ENCODE results near the gene LCN2.

Gene LCN2

DNA sequence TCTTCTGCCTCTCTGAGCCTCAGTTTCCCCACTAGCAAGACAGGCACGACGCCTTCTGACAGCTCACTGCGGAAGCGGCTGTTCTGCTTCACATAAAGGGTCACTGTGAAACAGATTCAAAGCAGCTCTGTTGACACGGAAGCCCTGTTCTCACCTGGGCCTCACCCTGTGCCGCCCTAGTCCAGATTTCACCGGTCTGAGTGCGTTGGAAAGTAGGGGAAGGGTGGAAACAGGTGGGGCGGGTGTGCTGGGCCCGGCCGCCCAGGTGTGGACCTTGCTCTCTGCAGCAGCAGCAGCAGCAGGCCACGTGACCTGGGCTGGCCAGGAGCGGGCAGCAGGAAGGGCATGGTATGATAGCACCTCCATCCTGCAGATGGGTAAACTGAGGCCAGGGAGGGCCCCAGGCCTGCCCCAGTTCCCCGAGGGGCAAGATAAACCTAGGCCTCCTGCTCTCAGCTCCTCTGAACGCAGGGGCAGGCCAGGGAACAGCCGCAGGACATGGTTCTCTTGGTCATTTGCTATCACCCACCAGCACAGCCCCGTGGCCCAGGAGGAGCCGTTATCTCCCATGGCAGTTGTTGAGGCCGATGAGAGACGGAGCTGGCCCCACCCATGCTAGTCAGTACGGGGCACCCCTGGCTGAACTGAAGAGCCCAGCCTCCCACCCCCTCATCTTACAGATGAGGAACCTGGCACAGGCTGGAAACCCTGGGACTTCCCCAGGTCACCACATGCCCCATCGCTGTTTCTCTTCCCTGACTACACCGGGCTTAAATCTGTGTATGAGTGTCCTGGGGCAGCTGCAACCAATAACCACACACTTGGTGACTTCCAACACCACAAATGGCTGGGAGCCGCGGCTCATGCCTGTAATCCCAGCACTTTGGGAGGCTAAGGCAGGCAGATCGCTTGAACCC is 33.8 kb upstream of the LCN2 start:
- peak; percentile 40 for DNase-seq

DNA sequence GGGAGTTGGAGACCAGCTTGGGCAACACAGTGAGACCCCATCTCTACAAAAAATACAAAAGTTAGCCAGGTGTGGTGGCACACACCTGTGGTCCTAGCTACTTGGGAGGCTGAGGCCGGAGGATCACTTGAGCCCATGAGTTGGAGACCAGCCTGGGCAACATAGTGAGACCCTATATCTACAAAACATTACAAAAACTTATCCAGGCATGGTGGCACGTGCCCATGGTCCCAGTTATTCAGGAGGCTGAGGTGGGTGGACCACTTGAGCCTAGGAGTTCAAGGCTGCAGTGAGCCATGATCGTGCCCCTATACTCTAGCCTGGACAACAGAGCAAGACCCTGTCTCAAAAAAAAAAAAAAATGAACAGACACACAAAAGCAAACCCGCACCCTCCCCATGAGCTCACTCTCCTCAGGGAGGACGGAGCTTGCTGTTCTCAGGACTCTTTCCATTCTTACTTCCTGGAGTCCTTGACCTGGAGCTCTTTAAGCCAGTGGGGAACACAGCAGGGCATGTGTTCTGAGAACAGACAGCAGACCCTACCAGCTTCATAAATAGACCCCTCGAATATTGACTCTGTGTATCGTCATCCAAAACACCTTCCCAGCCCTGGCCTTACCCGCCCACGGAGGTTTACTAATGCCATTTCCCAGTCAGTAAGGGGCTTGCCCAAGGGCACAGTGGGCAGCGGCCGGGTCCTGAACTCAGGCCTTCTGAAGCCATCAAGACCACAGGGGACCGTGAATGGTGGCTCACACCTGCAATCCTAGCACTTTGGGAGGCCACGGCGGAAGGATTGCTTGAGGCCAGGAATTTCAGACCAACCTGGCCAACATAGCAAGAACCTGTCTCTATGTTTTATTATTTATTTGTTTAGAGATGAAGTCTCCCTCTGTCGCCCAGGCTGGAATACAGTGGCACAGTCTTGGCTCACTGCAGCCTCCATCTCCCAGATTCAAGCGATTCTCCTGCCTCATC is 32.9 kb upstream of the LCN2 start:
- peak; percentile 43 for DNase-seq

DNA sequence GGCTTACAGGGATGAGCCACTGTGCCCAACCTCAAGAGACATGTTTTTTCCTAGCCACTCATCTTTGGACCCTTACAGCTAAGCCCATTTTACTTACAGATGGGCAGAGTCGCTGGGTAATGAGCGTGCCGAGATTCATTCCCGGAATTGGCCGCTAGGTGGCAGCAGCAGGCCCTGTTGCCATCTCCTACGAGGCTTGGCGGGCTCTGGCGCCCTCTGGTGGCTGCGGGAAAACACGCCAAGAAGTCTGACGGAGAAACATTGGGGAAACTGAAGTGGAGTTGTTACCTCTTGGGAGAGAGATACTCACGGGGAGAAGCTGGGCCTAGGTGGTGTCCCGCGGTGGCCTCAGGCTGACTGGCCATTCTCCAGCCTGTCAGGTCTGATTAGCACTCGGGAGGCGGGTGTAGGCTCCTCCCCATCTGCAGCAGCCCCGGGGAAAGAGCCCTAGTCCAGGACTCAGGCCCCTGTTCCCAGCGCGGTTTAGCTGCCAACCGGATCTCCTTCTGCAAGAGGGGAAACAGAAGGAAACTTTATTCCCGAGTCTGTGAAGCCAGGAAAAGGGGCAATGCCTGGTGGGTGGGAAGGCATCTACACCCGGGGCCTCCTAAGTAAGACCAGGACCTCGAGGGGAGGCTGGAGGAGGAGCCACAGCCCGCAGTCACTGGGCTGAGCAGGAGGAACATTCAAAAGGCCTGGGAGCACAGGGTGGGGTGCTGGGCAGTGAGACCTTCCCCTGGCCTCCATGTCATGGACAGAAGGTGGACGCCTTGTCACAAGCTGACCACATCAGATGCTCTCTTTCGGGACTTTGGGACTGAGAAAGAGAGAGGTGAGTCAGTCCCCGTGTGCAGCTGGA is 31.4 kb upstream of the LCN2 start:
- peak; percentile 95 for DNase-seq

DNA sequence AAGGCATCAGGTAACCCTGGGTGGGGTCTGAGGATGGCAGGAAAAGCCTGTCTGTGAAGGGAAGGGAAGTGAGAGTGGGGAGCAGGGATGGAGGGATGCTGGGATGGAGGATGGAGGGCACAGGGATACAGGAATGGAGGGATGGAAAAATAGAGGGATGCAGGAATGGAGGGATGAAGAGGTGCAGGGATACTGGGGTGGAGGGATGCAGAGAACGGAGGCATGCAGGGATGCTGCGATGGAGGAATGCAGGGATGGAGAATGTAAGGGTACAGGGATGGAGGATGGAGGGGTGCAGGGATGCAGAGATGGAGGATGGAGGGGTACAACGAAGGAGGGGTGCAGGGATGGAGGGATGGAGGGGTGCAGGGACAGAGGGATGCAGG is 30.8 kb upstream of the LCN2 start:
- DNase-seq = no peak

DNA sequence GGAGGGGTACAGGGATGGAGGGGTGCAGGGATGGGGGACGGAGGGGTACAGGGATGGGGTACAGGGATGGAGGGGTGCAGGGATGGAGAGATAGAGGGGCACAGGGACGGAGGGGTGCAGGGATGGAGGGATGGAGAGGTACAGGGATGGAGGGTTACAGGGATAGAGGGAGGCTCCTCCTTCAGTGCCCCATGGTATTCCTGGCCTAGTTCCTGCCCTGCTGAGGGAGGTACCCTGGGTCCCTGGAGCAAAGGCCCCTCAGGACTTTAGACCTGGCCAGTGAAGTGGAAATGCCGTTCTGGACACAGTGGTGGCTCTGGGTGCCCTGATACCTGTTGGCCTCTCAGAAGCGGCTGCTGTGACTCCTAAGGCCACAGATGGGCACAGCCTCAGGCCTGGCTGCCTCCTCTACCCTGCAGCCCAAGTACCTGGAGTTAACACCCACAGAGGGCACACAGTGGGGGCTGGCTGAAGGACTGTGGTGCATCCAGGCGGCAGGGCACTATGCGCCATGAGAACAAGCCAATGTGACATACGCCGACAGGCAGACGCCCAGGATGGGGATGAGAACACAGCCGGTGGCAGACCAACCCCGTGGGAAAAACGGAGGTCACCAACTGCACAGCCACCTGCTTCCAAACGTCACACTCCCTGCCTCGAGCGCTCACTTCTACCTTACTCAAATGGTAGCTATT is 30.1 kb upstream of the LCN2 start:
- DNase-seq = peak; percentile 39

DNA sequence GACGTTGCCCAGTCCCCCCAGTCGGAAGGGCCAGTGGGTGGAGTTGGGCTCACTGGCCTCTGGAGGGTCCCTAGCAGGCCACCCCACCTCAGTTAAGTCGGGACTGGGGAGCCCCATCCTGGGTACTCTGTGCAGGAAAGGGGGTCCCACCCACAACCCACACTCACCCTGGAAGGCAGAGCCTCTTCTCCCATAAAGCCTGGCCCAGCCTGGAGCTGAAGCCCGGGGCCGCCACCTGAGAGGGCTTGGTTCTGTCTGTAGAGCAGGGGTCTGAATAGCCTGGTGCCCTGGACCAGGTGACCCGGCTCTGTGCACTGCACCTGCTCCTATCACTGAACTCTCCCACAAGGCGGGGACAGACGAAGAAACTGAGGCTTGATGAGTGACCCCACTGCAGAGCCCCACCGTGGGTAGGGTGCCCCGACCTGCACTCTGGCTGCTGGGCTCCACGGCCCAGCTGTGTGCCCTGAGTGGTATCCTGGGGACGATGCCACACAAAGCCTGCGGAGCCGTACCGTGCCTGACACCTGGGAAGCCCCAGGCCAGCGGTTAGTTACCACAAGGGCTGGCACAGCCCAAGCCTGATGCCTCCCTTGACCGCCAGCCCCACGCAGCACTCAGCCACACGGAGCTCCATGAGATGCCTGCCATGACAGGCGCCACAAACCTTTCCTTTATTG is 29.1 kb upstream of the LCN2 start:
- DNase-seq = peak; percentile 53

DNA sequence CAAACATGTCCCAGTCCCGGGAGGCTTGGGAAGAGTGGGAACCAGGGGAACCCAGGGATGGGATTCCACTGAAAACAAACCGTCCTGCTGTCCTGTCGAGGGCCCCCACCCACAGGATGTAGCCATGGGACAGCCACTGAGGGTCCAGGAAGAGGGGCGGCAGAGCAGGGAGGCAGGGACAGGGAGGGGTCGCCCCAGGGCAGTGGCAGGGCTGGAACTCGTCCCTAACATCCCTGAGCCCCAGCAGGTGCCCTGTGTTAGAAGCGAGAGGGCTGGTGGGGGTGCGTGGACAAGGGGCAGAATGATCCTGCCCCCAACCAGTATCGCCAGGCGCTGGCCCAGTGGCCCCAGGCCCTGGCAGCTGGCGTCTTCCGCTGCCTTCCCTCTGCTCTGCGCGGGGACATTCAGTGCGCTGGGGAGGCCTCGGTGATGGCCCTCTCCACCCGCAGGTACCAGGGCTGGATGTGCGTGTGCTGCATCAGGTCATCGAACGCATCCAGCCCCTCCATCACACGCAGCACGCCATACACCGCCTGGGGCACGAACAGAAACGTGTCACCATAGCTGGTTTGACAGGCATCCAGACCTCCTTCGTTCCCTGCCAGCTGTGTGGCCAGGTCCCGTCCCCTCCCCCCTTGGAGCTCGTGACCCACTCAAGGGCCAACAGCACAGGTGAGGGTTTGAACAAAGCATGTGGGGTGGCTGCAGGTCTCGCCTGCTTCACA is 28.4 kb upstream of the LCN2 start:
- DNase-seq = peak; percentile 45

DNA sequence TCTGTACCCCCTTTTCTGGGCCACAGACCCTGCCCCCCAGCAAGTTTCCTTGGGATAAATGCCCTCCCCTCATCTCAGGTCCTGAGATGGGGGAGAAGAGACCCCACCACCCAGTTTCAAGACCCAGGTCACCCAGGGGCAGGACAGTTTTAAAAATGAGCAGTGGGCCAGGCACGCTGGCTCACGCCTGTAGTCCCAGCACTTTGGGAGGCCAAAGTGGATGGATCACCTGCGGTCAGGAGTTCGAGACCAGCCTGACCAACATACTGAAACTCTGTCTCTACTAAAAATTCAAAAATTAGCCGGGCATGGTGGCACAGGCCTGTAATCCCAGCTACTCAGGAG is 27.8 kb upstream of the LCN2 start:
- no peak for DNase-seq

DNA sequence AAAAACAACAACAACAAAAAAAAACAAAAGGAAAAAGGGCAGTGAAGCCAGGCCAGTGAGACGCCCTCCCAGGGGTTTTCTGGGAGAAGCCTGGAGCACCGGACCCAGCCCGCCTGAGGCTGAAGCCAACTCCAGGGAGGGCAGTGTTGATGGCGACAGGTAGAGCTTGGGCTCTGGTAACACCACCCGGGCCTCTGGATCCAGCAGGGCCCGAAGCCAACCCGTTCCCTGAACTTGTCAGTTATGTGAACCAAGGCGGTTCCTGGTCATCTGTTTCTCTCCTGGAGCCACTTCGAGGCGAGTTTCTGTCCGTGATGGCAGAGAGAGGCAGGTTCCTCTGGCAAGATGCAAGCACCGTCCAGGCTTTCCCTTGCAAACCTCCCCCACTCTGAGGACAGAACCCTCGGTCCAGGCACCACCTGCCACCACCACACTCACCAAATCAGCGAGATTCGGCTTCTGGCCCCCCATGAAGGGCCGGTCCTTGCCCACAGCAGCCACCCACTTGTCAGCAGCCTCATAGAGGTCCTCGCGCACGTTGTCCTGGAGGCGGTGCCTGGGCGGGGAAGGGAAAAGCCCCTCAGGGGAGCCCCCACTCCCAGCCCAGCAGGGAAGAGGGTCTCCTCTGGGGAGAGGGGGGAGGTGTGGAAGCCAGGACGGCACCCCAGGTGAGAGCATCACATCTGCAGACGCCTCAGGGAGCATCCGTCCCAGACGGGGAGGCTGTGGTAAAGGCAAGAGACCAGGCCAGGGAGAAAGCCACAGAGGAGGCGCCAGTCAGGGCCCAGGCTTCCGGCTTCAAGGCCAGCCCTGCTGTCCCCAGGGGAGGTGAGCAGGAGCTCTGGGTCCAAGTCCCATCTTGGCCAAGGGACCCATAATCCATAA is 27.1 kb upstream of the LCN2 start:
- peak; percentile 43 for DNase-seq

DNA sequence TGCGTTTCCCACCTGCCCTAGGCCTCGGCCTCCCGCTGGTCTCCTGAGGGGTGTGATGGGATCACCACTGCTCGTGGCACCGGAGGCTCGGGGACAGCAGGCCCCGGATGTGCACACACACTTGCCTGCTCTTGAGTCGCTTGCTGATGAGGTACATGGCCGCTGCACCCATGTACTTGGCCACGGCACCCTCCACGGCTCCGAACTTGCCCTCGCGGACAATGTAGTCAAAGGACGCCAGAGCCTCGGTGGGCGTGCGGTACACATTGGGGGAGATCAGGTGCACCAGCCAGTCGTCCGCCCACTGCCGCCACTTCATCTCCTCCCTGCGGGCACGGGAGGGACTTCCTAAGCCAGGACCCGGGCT is 26.5 kb upstream of the LCN2 start:
- DNase-seq = peak; percentile 40

DNA sequence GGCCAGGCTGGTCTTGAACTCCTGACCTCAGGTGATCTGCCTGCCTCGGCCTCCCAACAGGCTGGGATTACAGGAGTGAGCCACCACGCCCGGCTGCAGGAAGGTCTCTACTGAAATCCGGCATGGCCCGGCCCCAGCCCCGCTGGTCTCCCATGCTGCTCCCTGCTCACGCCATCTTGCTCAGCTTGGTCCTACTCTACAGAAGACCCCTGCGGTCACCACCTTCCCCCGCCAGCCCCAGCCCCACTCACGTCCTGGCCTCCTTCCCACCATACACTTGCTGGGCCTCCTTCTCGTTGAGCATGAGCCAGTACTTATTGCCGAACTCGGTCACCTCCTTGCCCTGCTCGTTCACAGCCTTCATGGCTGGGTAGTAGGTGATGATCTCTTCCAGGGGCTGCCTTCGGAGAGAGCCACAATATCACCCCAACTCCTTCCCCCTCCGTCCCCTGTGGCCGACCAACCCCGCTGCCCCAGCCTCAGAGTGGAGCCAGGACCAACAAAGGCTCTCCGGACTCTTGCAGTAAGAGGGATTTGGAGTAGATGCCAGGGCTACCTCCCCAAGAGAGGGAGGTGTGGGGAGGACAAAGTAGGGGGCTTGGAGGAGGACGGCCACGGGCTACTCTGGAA is 25.7 kb upstream of the LCN2 start:
- DNase-seq = peak; percentile 31

DNA sequence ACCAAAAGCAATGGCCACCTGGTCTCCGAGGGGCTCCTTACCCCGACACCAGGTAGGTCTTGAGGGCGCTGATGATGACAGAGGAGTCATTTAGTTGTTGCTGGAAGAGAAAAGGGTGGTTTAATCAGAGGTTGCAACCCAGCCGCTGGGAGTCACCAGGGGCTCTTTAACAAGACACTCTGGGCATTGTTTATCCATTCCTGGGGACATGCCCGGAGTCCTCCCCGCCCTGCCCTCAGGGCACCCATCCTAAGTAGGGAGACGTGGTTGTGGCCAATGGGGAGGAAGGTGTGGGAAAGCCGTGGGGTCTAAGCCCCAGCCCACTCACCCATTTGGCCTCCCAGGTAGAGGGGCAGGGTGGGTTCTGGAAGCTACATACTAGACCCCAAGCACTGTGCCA is 24.8 kb upstream of the LCN2 start:
- DNase-seq = peak; percentile 22

DNA sequence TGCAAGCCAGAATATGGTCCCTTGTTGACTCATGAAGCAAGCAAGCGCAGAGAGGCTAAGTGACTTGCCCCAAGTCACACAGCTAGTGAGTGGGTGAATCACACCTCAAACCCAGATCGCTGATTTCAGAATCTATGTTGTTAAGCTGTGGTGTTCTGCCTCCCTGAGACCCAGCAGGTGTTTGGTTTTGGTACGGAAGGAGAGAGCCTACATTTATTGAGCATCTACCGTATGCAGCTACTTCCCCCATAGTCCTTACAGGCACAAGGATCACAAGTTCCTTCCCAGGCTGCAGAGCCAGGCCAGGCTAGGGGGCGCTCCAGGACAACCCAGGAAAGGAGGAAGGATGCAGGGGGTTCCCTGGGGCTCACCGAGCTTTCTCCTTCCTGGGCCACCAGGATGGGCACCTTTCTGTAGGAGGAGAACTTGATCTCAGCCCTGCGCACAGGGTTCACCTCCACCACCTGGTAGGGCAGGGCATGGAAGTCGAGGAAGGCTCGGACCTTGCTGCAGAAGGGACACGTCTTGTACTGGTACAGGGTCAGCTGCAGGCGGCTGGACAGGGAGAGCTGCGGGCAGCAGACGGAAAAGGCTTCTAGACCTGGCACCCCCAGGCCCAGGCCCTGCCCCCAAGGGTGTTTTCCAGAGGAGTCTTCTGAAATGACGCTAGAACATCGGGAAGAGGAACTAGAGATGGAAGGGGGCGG is 24.2 kb upstream of the LCN2 start:
- peak; percentile 89 for DNase-seq

DNA sequence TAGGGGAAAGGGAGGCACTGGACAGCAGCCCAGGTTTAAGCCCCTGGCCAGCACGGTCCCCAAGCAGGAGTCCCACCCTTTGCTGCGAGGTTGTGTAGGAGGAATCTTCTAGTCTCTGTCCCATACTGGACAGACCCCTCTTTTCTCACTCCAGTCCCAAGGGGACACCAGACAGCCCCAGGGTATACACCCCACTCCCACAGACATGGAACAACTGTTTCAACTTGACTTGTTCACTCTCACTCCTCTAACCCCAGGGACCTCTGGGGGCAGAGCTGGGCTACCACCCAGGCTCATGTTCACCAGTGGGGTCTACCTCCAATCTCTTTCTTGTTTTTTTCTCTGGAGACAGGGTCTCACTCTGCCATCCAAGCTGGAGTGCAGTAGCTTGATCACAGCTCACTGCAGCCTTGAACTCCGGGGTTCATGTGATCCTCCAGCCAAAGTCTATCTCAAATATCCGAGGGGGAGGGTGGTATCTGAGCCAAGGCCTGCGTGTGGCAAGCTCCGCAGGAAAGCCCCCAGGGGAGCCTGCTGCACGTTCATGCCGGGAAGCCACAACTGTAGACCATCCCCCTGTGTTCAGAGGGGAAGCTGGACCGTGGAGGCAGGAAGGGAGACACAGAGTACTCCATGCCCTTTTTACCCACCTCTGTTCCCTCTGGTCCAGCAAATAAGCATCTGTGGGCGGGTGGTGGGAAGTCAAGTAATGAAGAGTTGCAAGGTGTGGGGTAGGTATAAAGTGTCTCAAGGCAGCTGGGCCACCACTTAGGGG is 23.5 kb upstream of the LCN2 start:
- peak; percentile 44 for DNase-seq

DNA sequence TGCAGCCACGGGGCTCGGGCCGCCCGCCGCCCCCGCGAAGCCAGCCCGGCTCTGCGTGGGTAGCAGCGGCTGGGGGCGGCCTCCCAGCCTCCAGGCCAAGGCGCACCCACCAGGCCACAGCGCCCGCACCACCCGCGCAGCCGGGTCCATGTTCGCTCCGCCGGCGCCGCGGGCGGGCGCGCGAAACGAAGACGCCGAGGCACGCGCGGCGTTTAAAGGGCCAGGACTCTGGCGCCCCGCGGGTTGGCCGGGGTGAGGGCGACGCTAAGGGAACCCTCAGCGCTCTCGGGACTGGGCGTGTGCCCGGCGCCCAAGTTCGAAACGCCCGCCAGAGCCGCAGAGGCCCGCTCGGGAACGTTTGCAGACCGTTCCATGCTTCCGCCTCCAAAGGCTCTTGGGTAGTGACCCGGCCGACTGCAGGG is 21.7 kb upstream of the LCN2 start, which contains the start of gene PTGES2:
Gene PTGES2 (minus strand): TSS at position 162 of the 422 bp plus-strand sequence. CDS start 12 bp downstream, at position 150.
- DNase-seq = peak; percentile 84

DNA sequence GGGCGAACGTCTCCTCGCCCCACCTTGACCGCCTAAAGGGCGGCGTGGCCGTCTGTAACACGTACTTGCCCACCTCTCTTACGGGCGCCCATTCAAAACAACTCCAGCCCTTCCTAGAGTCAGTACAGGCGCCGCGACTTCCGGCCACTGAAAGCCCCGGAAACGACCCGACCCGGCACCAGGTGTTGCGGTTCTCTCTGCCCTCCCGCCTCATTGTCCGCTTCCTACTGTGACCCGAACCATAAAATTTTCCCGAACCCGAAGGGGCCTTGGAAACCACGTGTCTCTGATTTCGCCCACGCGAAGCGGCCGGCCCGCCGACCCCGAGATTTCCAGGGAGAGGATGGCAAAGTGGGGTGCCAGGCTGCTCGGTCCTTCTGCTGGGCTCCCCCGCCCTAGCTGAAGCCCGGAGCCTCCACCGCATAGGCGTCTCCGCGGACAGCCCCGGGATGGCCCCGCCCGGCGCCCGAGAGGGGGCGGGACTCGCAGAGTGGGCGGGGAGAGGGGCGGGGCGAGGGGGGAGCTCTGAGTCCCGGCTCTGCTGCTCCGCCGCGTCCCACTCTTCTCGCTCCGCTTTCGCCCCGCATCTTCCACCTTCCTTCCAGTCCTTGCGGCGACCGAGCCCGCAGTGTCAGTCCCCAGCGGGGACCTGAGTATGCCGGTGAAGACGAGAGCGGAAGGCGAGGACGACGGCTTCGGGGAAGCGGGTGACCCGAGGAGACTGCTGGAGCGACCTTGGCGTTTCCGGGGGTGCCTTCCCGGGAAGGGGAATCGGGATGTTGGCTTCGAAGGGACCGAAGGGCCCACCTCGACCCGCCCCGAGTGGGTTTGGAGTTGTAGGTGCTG is 21.0 kb upstream of the LCN2 start:
- DNase-seq = peak; percentile 91
